A204.1 (cell line): Measurements from ENCODE around the gene INPP5A.
"Not testable (repeated sequence)": the region's sequence is repeated elsewhere in the genome, so short reads cannot be mapped to it uniquely, and the experiment has no call there.

ENCODE experiments used
- FAIRE-seq: peaks from 2 replicates; lab custom pipeline; 2012; peaks lifted over from hg19 to GRCh38; lab: Jason Lieb, UNC

INPP5A gene

GRCh38 chr10:132549371-132549770 lies 11.8 kb downstream of the INPP5A start:
- no peak for FAIRE-seq

- no peak for FAIRE-seq
Observed at GRCh38 chr10:132550366-132551092, 12.9 kb downstream of the INPP5A start.

- no peak for FAIRE-seq
Observed at GRCh38 chr10:132551093-132551807, 13.7 kb downstream of the INPP5A start.

GRCh38 chr10:132551808-132552130 lies 14.2 kb downstream of the INPP5A start:
- FAIRE-seq, result no peak

- not testable (repeated sequence) for FAIRE-seq
Observed at GRCh38 chr10:132552635-132553034, 15.0 kb downstream of the INPP5A start.

GRCh38 chr10:132553568-132553967 lies 16.0 kb downstream of the INPP5A start:
- not testable (repeated sequence) for FAIRE-seq

- FAIRE-seq, result no peak
Observed at GRCh38 chr10:132554053-132554990, 16.7 kb downstream of the INPP5A start.

- no peak for FAIRE-seq
Observed at GRCh38 chr10:132554991-132555647, 17.5 kb downstream of the INPP5A start.

- no peak for FAIRE-seq
Observed at GRCh38 chr10:132555648-132556575, 18.3 kb downstream of the INPP5A start.

GRCh38 chr10:132556994-132557441 lies 19.4 kb downstream of the INPP5A start:
- no peak for FAIRE-seq

- no peak for FAIRE-seq
Observed at GRCh38 chr10:132557696-132558515, 20.3 kb downstream of the INPP5A start.

GRCh38 chr10:132558516-132559413 lies 21.2 kb downstream of the INPP5A start:
- no peak for FAIRE-seq

GRCh38 chr10:132559538-132559937 lies 22.0 kb downstream of the INPP5A start:
- no peak for FAIRE-seq

- FAIRE-seq, result no peak
Observed at GRCh38 chr10:132560241-132560731, 22.7 kb downstream of the INPP5A start.

GRCh38 chr10:132562177-132562915 lies 24.8 kb downstream of the INPP5A start:
- no peak for FAIRE-seq

- no peak for FAIRE-seq
Observed at GRCh38 chr10:132562916-132563456, 25.4 kb downstream of the INPP5A start.

- no peak for FAIRE-seq
Observed at GRCh38 chr10:132563485-132564248, 26.1 kb downstream of the INPP5A start.
